ENCODE data around the gene CDADC1.

CDADC1 gene

DNA sequence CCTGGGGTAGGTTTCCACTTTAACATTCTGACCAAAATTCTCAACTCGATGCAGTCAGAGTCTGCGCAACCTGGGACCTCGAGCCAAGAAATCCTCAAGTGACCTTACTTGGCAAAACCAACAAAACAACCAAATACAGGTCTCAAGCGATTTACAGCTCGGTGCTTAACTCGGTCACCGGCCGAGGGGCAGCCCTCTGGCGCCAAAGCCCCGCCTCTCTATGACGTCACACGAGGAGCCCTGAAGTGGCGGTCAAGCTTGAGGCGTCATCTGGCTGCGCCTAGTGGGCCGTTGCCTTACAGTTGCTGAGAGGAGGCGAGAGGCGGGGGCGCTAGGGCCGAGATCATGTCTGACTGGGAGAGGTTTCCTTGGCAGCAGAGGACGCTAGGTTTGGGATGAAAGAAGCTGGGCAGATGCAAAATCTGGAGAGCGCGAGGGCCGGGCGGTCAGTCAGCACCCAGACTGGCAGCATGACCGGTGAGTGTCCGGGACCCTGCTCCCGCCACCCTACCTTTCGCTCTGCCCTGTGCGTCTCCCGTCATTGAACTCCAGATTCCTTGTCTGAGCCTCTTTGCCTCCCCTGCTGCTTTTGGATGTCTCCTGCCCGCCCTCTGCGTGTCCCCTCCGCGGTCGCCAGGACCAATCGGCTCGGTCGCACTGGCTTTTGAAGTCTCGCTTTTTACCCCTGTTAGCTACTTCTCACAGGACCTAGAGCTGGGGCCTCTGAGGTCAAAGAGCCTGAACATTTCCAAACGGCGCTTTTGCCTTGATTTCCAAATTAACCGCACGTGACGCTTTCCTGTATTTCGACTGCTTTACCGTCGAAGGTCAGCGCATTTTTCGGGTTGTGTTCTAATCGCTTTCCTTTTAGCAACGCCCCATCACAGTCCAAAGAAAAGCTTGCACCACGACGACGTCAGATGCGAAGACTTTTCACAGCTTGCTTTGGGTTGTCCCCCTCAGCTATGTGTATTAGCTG is at the start of gene CDADC1:
CDADC1 (plus strand) TSS at position 283 of the 979 bp plus-strand sequence; CDS start at position 396, 113 bp downstream.
- peak; percentile 92 for DNase-seq

- DNase-seq: no peak
Measured at GRCh38 chr13:49206641-49207040, 41.1 kb upstream of the CDADC1 start.

- no peak for DNase-seq
Measured at GRCh38 chr13:49208619-49209018, 39.1 kb upstream of the CDADC1 start.

- DNase-seq: no peak
Measured at GRCh38 chr13:49210114-49210513, 37.6 kb upstream of the CDADC1 start.

- DNase-seq: no peak
Measured at GRCh38 chr13:49210669-49211068, 37.1 kb upstream of the CDADC1 start.

DNA sequence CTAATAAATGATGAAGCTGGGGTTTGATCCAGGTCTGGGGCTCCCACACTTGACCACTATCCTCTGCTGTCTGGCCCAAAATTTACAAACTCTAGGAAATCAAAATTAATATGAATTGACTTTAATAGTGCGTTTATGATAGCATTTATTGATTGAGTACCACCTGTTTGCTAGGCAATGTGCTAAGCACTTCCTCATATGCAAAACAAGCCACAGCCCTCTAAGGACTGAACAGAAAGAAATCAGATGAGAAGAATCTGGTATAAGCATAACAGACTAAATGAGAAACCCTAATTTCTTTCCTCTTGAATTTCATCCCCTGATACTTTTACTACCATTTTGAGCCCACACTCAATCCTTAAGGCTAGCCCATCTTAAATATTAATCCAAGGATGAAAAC is 34.2 kb upstream of the CDADC1 start:
- no peak for DNase-seq

DNA sequence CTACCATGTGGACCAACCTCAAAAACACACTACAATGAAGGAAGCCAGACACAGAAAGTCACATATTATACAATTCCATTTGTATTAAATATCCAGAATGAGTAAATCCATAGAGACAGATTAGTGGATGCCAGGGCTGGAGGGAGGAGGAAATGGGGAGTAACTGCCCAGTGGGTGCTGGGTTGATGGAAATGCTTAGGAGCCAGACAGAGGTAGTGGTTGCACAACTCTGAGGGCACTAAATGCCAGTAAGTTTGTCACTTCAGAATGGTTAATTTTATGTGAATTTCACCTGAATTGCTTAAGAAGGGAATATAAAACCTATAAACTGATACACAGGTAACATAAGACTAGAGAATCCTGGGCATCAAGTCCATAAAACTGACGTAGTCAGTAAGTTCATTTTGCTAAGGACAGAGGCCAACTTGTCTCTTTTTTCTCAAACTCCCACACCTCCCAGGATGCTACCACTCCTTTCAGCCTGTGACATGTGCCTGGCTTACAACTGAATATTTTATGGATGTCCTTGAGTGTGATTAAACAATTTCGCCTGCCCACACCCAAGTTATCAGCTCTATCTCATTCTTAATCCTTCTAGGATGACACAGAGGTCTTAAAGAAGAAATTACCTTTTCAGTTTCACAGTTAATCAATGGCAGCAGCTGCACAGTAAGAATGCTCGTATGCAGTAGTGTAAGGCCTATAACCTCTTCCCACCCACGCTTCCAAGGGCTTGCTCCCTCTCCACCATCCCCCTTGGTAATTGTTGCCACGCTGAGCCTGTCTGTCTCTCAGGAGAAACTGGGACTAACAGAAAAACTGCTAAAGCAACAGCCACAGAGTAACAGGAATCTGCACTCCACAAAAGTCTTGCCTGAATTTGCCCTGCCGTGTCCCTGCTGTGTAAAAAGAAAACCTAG is 33.5 kb upstream of the CDADC1 start:
- no peak for DNase-seq

DNA sequence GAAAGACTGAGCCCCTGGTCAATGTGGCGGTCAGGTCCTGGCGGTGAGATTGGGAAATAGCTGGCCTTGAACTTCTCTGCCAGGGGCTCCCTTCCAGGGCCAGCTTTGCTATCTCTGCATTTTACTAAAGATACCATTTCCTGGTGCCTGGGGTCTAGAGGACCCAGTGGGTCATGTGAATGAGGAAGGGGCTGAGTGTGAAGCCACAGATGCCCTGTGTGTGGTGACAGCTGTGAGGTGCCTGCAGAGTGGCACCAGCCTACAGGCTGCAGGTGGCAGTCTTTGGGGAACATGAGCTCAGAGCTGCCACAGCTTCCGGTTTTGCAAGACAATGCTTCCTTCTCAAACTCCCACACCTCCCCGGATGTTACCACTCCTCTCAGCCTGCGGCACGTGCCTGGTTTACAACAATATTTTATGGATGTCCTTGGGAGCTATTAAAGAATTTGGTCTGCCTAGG is 32.8 kb upstream of the CDADC1 start:
- DNase-seq: peak; percentile 7

- no peak for DNase-seq
Measured at GRCh38 chr13:49216334-49216733, 31.4 kb upstream of the CDADC1 start.

DNA sequence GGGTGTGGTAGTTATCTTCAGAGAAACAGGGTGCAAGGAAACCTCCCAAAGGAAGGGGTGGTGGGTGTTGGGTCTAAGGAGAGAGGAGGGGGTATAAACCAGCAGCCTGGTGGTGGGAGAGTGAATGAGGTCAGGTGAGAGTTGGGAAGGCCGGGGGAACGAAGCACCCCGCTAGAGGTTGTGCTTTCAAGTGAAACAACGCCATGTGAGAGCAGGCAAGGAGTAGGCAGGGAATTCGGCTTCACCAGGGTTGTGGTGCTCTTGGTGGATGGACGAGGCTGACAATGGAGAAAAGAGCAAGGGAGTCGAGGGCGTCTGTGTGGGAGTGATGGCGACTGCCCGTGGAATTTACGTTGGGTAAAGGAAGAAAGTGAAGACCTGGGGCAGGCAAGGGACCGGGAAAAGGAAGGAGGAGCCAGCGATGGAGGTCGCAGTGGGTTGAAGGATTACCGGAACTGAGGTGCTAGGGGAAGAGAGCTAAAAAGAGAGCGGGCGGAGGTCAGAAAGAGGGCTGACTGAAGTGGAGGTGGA is 29.7 kb upstream of the CDADC1 start:
- no peak for DNase-seq

GRCh38 chr13:49218493-49219051 is 29.2 kb upstream of the CDADC1 start:
- DNase-seq: no peak

DNA sequence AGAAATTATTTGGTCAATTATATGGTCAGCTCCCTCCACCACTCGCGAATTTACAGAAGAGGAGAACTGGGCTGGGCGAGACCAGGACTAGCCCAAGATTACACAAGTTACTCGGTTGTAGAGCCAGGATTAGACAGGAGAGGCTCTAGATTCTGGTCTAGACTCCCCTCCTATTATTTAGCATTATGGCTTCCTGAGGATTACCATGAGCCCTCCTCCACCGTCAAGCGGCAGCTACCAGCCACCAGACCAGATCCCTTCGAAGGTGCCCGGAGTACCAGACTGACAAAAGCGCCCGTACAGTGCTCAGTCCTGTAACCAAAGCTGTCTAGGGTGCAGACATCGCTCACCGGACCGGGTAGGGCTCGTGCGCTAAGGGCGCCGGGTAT is 28.1 kb upstream of the CDADC1 start:
- no peak for DNase-seq

- DNase-seq: peak; percentile 57
Measured at GRCh38 chr13:49220036-49220855, 27.5 kb upstream of the CDADC1 start, which contains the start of gene MLNR. Gene MLNR, plus strand, starts transcription at chr13:49220338. Its CDS starts 0 bp downstream, at chr13:49220338.

DNA sequence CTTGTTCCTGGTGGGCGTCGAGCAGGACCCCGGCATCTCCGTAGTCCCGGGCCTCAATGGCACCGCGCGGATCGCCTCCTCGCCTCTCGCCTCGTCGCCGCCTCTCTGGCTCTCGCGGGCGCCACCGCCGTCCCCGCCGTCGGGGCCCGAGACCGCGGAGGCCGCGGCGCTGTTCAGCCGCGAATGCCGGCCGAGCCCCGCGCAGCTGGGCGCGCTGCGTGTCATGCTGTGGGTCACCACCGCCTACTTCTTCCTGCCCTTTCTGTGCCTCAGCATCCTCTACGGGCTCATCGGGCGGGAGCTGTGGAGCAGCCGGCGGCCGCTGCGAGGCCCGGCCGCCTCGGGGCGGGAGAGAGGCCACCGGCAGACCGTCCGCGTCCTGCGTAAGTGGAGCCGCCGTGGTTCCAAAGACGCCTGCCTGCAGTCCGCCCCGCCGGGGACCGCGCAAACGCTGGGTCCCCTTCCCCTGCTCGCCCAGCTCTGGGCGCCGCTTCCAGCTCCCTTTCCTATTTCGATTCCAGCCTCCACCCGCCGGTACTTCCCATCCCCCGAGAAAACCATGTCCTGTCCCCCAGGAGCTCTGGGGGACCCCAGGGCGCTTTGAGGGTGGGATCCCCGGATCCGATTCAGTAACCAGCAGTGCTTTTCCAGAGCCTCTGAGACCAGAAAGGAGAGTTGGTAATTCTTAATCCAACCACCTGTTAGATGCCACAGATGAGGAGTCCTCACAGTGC is 26.7 kb upstream of the CDADC1 start:
- no peak for DNase-seq

GRCh38 chr13:49221590-49221965 is 26.1 kb upstream of the CDADC1 start:
- DNase-seq: no peak

DNA sequence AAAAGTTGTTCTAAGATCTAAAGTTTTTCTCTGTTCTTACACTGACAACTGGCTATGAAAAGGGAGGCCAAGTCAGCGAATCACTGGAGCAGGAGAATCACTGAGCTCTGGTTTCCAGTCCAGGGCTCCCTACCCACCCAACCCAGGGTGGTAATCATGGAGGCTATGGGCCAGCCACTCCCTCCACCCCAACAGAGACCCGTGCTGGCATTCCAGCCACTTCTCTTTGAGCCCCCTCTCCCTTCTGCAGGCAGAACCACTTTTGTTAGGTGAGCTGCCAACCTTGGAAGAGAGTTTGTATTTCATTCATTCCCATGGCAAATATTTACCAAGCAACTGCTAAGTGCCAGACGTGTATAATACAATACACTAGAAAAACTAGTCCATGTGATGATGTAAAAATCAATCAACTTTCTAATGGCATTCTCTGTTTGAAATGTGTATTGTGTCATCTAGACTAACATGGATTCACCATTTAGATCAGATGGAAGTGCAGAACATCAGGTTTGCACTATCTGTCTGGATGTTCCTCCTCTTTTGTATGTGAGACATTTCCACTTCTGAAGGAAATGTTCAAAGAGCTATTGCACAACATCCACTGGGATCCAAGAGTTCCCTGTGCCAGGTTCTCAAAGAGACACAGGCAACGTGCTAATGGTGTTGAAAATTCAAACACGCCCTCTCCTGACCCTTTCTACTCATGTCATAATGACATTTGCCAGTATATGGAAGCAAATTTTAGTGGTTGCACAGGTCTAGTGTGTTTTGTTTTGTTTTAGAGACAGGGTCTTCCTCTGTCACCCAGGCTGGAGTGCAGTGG is 22.3 kb upstream of the CDADC1 start:
- peak; percentile 5 for DNase-seq

DNA sequence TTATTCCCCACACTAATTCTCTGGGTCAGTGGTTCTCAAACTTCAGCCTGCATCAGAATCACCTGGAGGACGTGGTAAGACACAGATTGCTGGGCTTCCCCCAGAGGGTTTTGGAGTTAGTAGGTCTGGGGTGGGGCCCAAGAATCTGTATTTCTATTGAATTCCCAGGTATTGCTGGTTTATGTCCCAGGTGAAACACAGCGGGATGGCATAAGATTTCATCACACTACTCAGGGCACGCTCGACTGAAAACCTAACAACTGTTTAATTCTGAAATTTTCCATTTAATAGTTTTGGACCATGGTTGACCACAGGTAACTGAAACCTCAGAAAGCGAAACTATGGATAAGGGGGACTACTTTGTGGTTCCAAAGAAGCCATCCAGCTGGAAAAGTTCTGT is 21.1 kb upstream of the CDADC1 start:
- DNase-seq: no peak

- no peak for DNase-seq
Measured at GRCh38 chr13:49234741-49235140, 13.0 kb upstream of the CDADC1 start.

GRCh38 chr13:49235856-49236431 is 11.8 kb upstream of the CDADC1 start:
- no peak for DNase-seq

- DNase-seq: no peak
Measured at GRCh38 chr13:49238621-49239020, 9.1 kb upstream of the CDADC1 start.

Measured in NCI-H146 (cell line).